CD14-positive monocyte (primary cell): ENCODE data around the gene ANKAR. TPM values are rescaled to one million over a fixed set of nuclear protein-coding genes. Genes with fewer than 3 reads are reported as not detected.
"Not testable (repeated sequence)": the region's sequence is repeated elsewhere in the genome, so short reads cannot be mapped to it uniquely, and the experiment has no call there.

Experiments used
- DNase-seq, 3 donors: peaks; one replicate each; pipeline ENCODE4 v3.0.0-alpha.2; 2011 to 2022
- H2AFZ ChIP-seq: 2 replicates; pipeline ENCODE4 v1.6.0; 2012; ENCODE audit warnings: mild to moderate bottlenecking, low read depth, low read length, inconsistent platforms; ENCODE audit not compliant: insufficient read depth, poor library complexity, severe bottlenecking
- H3K27ac ChIP-seq, 2 donors: 1 replicate in 1 of 2; 2 replicates in 1 of 2; pipeline ENCODE4 v1.5.1; 2012 to 2013; ENCODE audit warnings: low read length in 2 of 2, control low read depth in 1 of 2, inconsistent platforms in 1 of 2, low read depth in 1 of 2, mild to moderate bottlenecking in 1 of 2
- H3K27me3 ChIP-seq, 2 donors: one replicate each; pipeline versions ENCODE4 v1.6.0 to v1.6.1; 2011 to 2013; ENCODE audit warnings: low read length in 2 of 2; ENCODE audit not compliant: control insufficient read depth in 2 of 2, insufficient read depth in 2 of 2
- H3K36me3 ChIP-seq, 2 donors: replicated peaks in 1 of 2; 1 replicate in 1 of 2; 2 replicates in 1 of 2; pipeline versions ENCODE4 v1.5.1 to v1.6.1; 2012 to 2013; ENCODE audit warnings: low read length in 2 of 2, control low read depth in 1 of 2, inconsistent platforms in 1 of 2, mild to moderate bottlenecking in 1 of 2; ENCODE audit not compliant: insufficient read depth in 2 of 2, control insufficient read depth in 1 of 2
- H3K4me1 ChIP-seq, 2 donors: 1 replicate in 1 of 2; 2 replicates in 1 of 2; pipeline versions ENCODE4 v1.5.1 to v1.6.1; 2012 to 2013; ENCODE audit warnings: low read length in 2 of 2, control low read depth in 1 of 2, inconsistent platforms in 1 of 2, mild to moderate bottlenecking in 1 of 2, moderate library complexity in 1 of 2; ENCODE audit not compliant: insufficient read depth in 2 of 2, control insufficient read depth in 1 of 2
- H3K4me2 ChIP-seq: replicated peaks from 2 replicates; pipeline ENCODE3; 2012; ENCODE audit warnings: low read length, moderate library complexity, mild to moderate bottlenecking; ENCODE audit not compliant: poor library complexity, severe bottlenecking; ENCODE audit errors: extremely low read depth
- H3K4me3 ChIP-seq, 3 experiments: fragments of 200-600 bp in 1 of 3; sonication (generic) in 1 of 3; replicated peaks in 1 of 3; 1 replicate in 2 of 3; 2 replicates in 1 of 3; pipeline ENCODE4 v1.5.1; 2011 to 2013; ENCODE audit warnings: low read length in 3 of 3, mild to moderate bottlenecking in 3 of 3, control low read depth in 2 of 3, low read depth in 2 of 3, inconsistent platforms in 1 of 3, moderate library complexity in 1 of 3
- H3K79me2 ChIP-seq: 2 replicates; pipeline ENCODE4 v1.6.0; 2012; ENCODE audit warnings: mild to moderate bottlenecking, control low read depth, inconsistent platforms, low read length, moderate library complexity; ENCODE audit not compliant: insufficient read depth
- H3K9ac ChIP-seq: 2 replicates; pipeline ENCODE4 v1.6.0; 2017; ENCODE audit warnings: low read length, mild to moderate bottlenecking; ENCODE audit not compliant: insufficient read depth, poor library complexity, severe bottlenecking
- H3K9me3 ChIP-seq, 2 donors: replicated peaks in 1 of 2; 1 replicate in 1 of 2; 2 replicates in 1 of 2; pipeline versions ENCODE4 v1.5.1 to v1.6.1; 2012 to 2013; ENCODE audit warnings: low read length in 2 of 2, control low read depth in 1 of 2; ENCODE audit not compliant: control insufficient read depth in 1 of 2, insufficient read depth in 1 of 2
- H4K20me1 ChIP-seq: 2 replicates; pipeline ENCODE4 v1.6.0; 2012; ENCODE audit warnings: mild to moderate bottlenecking, low read length, control low read depth, moderate library complexity; ENCODE audit not compliant: insufficient read depth
- H3K27ac Mint-ChIP-seq, 7 donors: one replicate each; pipeline ENCODE4 v1.8.0; 2020; ENCODE audit warnings: mild to moderate bottlenecking in 7 of 7, mixed read lengths in 7 of 7, moderate library complexity in 6 of 7, inconsistent platforms in 2 of 7
- H3K27me3 Mint-ChIP-seq, 3 donors: one replicate each; pipeline ENCODE4 v1.8.0; 2021 to 2022; ENCODE audit warnings: low read depth in 3 of 3, mild to moderate bottlenecking in 3 of 3, mixed read lengths in 3 of 3, moderate library complexity in 3 of 3, inconsistent platforms in 1 of 3
- H3K36me3 Mint-ChIP-seq, 2 donors: one replicate each; pipeline ENCODE4 v1.8.0; 2020; ENCODE audit warnings: mixed read lengths in 2 of 2, inconsistent platforms in 1 of 2, mild to moderate bottlenecking in 1 of 2
- H3K4me1 Mint-ChIP-seq: one replicate; pipeline ENCODE4 v1.8.0; 2020; ENCODE audit warnings: mild to moderate bottlenecking, mixed read lengths
- H3K4me3 Mint-ChIP-seq, 2 donors: one replicate each; pipeline ENCODE4 v1.8.0; 2020; ENCODE audit warnings: mild to moderate bottlenecking in 2 of 2, mixed read lengths in 2 of 2, moderate library complexity in 1 of 2
- H3K9me3 Mint-ChIP-seq, 7 donors: one replicate each; pipeline ENCODE4 v1.8.0; 2020 to 2022; ENCODE audit warnings: mixed read lengths in 7 of 7, mild to moderate bottlenecking in 6 of 7, moderate library complexity in 6 of 7, inconsistent platforms in 2 of 7
- WGBS: methylation state at CpG from one replicate; pipeline ENCODE4 v1.1.5; 2013; ENCODE audit warnings: missing lambda C conversion rate; ENCODE audit not compliant: insufficient coverage; 5-methylcytosine and 5-hydroxymethylcytosine counted together
- intact Hi-C, 2 donors: fragments of 100-400 bp; cut with micrococcal nuclease; formaldehyde crosslinking; loops; one replicate each; pipeline versions ENCODE4 v1.15.0 to v1.15.1; 2023
- polyA plus RNA-seq, 3 donors: library from polyadenylated mRNA; depleted of rRNA in 1 of 3; unstranded in 2 of 3; stranded (reverse) in 1 of 3; fragments of 300-500 nt in 2 of 3; fragments of >200 nt in 1 of 3; fragmentation: Illumina TruSeq in 2 of 3; gene quantifications; 1 replicate in 2 of 3; 2 replicates in 1 of 3; pipeline ENCODE4 v1.2.3, GENCODE V29; 2012 to 2021
- TF ChIP-seq, protein P1 (sequence below): fragments of 200-600 bp; IDR thresholded peaks from one replicate; pipeline ENCODE4 v1.8.0; 2022; ENCODE audit warnings: antibody characterized with exemption, mild to moderate bottlenecking

ANKAR gene
- polyA plus RNA-seq, 3 donors: 1.1 to 2.3 (median 1.4) TPM

DNA sequence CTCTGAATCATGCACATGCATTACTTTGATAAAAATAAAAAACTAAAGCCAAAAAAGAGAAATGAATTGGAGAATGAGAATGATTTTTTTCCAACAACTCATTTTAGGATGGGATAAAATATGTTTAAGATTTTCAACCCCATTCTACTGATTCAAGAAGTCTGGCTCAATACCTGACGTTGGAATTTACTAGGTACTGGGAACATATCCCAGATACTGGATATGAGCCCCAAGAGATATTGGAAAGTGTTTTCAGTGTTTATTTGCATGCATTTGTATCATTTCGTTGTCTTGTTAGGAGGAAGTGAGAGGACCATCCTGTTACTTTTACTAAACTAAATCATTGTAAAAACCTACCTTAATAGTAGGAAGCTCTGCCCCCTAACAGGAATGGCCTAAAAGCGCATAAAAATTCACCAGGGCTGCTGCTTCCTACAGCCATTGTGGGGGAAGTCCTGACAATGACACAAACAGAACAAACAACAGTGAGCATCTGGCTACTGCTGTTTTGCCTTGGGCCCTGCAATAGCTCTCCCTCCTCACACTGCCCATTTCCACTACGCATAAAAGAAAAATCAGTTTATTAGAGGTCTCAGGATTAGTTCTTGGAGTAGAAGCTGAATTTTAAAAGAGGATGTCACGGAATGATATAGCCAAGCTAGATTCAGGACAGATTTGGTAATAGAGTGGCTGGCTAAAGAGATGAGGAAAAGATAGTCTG is 35.2 kb downstream of the ANKAR start:
- Histone ChIP-seq H3K9ac (no peak overlapping the region), H2AFZ (no peak overlapping the region), H3K79me2 (no peaks in the 10 kb centered on the region), H3K27me3 (no peaks in the 10 kb centered on the region), H3K27ac (no peak overlapping the region), H3K4me1 (no peaks in the 10 kb centered on the region), H3K4me3 (no peak overlapping the region), H4K20me1 (no peaks in the 10 kb centered on the region), H3K36me3 (no peaks in the 10 kb centered on the region), H3K4me2 (no peak overlapping the region), H3K9me3 (no peaks in the 10 kb centered on the region)
- H3K27ac Mint-ChIP-seq: no peak overlapping the region
- 100% methylated on average over 2 of the region's 5 CpGs for WGBS
- H3K9me3 Mint-ChIP-seq: peaks cover 0 to 17% (median 7%) of the 10 kb centered on the region in 7 donors
- TF ChIP-seq, protein P1, sequence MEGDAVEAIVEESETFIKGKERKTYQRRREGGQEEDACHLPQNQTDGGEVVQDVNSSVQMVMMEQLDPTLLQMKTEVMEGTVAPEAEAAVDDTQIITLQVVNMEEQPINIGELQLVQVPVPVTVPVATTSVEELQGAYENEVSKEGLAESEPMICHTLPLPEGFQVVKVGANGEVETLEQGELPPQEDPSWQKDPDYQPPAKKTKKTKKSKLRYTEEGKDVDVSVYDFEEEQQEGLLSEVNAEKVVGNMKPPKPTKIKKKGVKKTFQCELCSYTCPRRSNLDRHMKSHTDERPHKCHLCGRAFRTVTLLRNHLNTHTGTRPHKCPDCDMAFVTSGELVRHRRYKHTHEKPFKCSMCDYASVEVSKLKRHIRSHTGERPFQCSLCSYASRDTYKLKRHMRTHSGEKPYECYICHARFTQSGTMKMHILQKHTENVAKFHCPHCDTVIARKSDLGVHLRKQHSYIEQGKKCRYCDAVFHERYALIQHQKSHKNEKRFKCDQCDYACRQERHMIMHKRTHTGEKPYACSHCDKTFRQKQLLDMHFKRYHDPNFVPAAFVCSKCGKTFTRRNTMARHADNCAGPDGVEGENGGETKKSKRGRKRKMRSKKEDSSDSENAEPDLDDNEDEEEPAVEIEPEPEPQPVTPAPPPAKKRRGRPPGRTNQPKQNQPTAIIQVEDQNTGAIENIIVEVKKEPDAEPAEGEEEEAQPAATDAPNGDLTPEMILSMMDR: no peak
- no peaks in the 10 kb centered on the region for H3K4me1 Mint-ChIP-seq
- H3K36me3 Mint-ChIP-seq: peaks cover 5 to 14% of the 10 kb centered on the region in 2 donors
- no peak overlapping the region for H3K4me3 Mint-ChIP-seq
- no peak for DNase-seq
- intact Hi-C loops: no loop called here
- H3K27me3 Mint-ChIP-seq: peaks cover 0 to 2% (median 0%) of the 10 kb centered on the region in 3 donors

DNA sequence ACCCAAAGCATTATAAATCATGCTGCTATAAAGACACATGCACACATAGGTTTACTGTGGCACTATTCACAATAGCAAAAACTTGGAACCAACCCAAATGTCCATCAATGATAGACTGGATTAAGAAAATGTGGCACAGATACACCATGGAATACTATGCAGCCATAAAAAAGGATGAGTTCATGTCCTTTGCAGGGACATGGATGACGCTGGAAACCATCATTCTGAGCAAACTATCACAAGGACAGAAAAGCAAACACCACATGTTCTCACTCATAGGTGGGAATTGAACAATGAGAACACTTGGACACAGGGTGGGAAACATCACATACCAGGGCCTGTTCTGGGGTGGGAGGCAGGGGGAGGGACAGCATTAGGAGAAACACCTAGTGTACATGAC is 43.1 kb downstream of the ANKAR start:
- H3K36me3 Mint-ChIP-seq, H3K4me3 ChIP-seq, H3K79me2 ChIP-seq, H2AFZ ChIP-seq, DNase-seq, H3K4me3 Mint-ChIP-seq, H4K20me1 ChIP-seq, H3K9ac ChIP-seq, H3K36me3 ChIP-seq, H3K27ac Mint-ChIP-seq, H3K4me1 Mint-ChIP-seq, H3K27ac ChIP-seq, H3K27me3 ChIP-seq, intact Hi-C loops, H3K4me1 ChIP-seq, H3K4me2 ChIP-seq, H3K27me3 Mint-ChIP-seq, H3K9me3 ChIP-seq: not testable (repeated sequence)
- peaks cover 3 to 19% (median 16%) of the 10 kb centered on the region in 7 donors for H3K9me3 Mint-ChIP-seq
- no CpG with 5 or more reads among the region's 1 CpG for WGBS
